ENCODE data around the gene KIDINS220. TPM values are rescaled to one million over a fixed set of nuclear protein-coding genes. Genes with fewer than 3 reads are reported as not detected.

The KIDINS220 gene
- polyA plus RNA-seq, 2 of the 4 experiments (the other 2 are of a cell fraction): 16.4 to 45.9 TPM

DNA sequence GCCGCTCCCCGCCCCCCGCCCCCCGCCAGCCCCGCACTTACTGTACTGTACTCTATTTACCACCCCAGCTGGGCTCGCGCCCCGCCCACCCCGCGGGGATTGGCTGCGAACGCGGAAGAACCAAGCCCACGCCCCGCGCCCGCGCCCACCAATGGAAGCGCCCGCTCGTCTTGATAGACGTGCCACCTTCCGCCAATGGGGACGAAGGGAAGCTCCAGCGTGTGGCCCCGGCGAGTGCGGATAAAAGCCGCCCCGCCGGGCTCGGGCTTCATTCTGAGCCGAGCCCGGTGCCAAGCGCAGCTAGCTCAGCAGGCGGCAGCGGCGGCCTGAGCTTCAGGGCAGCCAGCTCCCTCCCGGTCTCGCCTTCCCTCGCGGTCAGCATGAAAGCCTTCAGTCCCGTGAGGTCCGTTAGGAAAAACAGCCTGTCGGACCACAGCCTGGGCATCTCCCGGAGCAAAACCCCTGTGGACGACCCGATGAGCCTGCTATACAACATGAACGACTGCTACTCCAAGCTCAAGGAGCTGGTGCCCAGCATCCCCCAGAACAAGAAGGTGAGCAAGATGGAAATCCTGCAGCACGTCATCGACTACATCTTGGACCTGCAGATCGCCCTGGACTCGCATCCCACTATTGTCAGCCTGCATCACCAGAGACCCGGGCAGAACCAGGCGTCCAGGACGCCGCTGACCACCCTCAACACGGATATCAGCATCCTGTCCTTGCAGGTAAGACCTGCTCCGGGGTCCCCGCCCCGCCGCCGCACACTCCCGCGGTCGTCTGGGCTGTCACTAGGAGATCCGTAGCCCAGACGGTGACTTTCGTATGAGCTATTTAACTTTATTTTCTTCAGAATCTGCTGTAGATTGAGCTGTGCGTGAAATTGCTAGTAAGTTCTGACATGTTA, 155.4 kb downstream of the KIDINS220 start, which contains the start of gene ID2 (continued):
- TF ChIP-seq SREBF2 (IDR thresholded peaks at IDR 0.05): no peak
- peak; percentile 10; the same call in 1 of the 2 replicates for TF ChIP-seq KDM5A (IDR thresholded peaks at IDR 0.05)
- TF ChIP-seq PHF8 (IDR thresholded peaks at IDR 0.05; ENCODE audit: borderline replicate concordance, low read depth): peak; percentile 80; the same call in 1 of the 2 replicates
- TF ChIP-seq RFX5 (IDR thresholded peaks at IDR 0.05): no peak
- peak; percentile 46; the same call in 1 of the 2 replicates for TF ChIP-seq TFCP2L1 (CRISPR knock-in tag; IDR thresholded peaks at IDR 0.05)
- TF ChIP-seq JUN (IDR thresholded peaks at IDR 0.05): peak; percentile 97 to 100
- TF ChIP-seq FOXS1 (CRISPR knock-in tag; IDR thresholded peaks at IDR 0.05): no peak

GRCh38 chr2:8680822-8681760, 156.3 kb downstream of the KIDINS220 start:
- 2% methylated on average over 29 of the region's 30 CpGs for whole genome bisulfite sequencing (ENCODE audit: missing lambda C conversion rate)
- ATAC-seq: peak; percentile 3 to 6; a peak in 3 of 6 replicates
- CTCF ChIA-PET: interaction anchor here (0.6 to 4.4 kb wide), 18 partner anchors 9 to 1584 kb away, joined by 3 to 22 read pairs (median 5); no protein-coding TSS in a partner anchor
- H3K4me3 ChIP-seq: peak overlapping the region; percentile 68
- TF ChIP-seq, protein P1, sequence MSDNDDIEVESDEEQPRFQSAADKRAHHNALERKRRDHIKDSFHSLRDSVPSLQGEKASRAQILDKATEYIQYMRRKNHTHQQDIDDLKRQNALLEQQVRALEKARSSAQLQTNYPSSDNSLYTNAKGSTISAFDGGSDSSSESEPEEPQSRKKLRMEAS (IDR thresholded peaks at IDR 0.05): peak; percentile 56
- TF ChIP-seq, protein P2, sequence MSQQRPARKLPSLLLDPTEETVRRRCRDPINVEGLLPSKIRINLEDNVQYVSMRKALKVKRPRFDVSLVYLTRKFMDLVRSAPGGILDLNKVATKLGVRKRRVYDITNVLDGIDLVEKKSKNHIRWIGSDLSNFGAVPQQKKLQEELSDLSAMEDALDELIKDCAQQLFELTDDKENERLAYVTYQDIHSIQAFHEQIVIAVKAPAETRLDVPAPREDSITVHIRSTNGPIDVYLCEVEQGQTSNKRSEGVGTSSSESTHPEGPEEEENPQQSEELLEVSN (IDR thresholded peaks at IDR 0.05; ENCODE audit: borderline replicate concordance, low read depth): peak; percentile 50; the same call in 1 of the 2 replicates
- TF ChIP-seq ZC3H11A (IDR thresholded peaks at IDR 0.05) (no peak), EP300 (IDR thresholded peaks at IDR 0.05) (peak in 1 of 2 experiments; percentile 61; a peak in 1 of 5 replicates), TP53 (CRISPR knock-in tag; IDR thresholded peaks at IDR 0.05) (no peak), GATA3 (IDR thresholded peaks at IDR 0.05; ENCODE audit: borderline replicate concordance) (peak; percentile 29; the same call in 1 of the 2 replicates), POLR2A (IDR thresholded peaks at IDR 0.05; ENCODE audit: low read length) (peak; percentile 23; the same call in 1 of the 2 replicates), CEBPB (IDR thresholded peaks at IDR 0.05) (peak; percentile 38 to 49; a peak in 3 of 4 replicates), RAD21 (conservative IDR thresholded peaks at IDR 0.05 in 1 of 2, IDR thresholded peaks at IDR 0.05 in 1 of 2) (peak in 1 of 2 experiments; percentile 2; a peak in 2 of 5 replicates), BHLHE40 (IDR thresholded peaks at IDR 0.05; ENCODE audit: low read depth, low read length) (peak; percentile 74), ZFP36 (IDR thresholded peaks at IDR 0.05; ENCODE audit: borderline replicate concordance, partially characterized antibody) (no peak), CHD4 (IDR thresholded peaks at IDR 0.05; ENCODE audit: borderline replicate concordance) (peak; percentile 60; the same call in 1 of the 2 replicates), CHD2 (IDR thresholded peaks at IDR 0.05; ENCODE audit: low read length, partially characterized antibody) (peak; percentile 33)
- TF ChIP-seq, protein P3, sequence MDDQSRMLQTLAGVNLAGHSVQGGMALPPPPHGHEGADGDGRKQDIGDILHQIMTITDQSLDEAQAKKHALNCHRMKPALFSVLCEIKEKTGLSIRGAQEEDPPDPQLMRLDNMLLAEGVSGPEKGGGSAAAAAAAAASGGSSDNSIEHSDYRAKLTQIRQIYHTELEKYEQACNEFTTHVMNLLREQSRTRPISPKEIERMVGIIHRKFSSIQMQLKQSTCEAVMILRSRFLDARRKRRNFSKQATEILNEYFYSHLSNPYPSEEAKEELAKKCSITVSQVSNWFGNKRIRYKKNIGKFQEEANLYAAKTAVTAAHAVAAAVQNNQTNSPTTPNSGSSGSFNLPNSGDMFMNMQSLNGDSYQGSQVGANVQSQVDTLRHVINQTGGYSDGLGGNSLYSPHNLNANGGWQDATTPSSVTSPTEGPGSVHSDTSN (IDR thresholded peaks at IDR 0.05): no peak
- H3K4me2 ChIP-seq: peak overlapping the region; percentile 86
- no peak for FAIRE-seq
- POLR2A ChIA-PET: interaction anchor here (0.6 to 3.3 kb wide), 54 partner anchors 10 to 1584 kb away, joined by 3 to 40 read pairs (median 4); no protein-coding TSS in a partner anchor
- H3K9me3 ChIP-seq: no peaks in the 10 kb centered on the region
- H3K27ac ChIP-seq: peak overlapping the region; percentile 97 to 99
- DNase-seq (ENCODE audit: low read depth in 1 of 2, low spot score in 1 of 2): peak in 1 of 2 experiments; percentile 80
- peaks cover 15% of the 10 kb centered on the region for H3K4me1 ChIP-seq
